ENCODE data around the gene LYRM2.
A peak's percentile ranks its signal among the peaks of the same experiment; 100 is the strongest.
"Not testable (repeated sequence)": the region's sequence is repeated elsewhere in the genome, so short reads cannot be mapped to it uniquely, and the experiment has no call there.

LYRM2 gene

GRCh38 chr6:89649682-89650081 lies 11.1 kb upstream of the LYRM2 start:
- no peak for DNase-seq (ENCODE audit: low read depth in 1 of 2, low spot score in 1 of 2)

- no peak for DNase-seq (ENCODE audit: low read depth in 1 of 2, low spot score in 1 of 2)
These were observed 6.3 kb upstream of the LYRM2 start for GRCh38 chr6:89644864-89645263.

GRCh38 chr6:89643406-89643805 lies 4.9 kb upstream of the LYRM2 start:
- no peak for DNase-seq (ENCODE audit: low read depth in 1 of 2, low spot score in 1 of 2)

- DNase-seq (ENCODE audit: low read depth in 1 of 2, low spot score in 1 of 2), result no peak
These were observed 4.4 kb upstream of the LYRM2 start for GRCh38 chr6:89642956-89643355.

GRCh38 chr6:89641581-89641980 lies 3.0 kb upstream of the LYRM2 start:
- DNase-seq (ENCODE audit: low read depth in 1 of 2, low spot score in 1 of 2), result not testable (repeated sequence)

- no peak for DNase-seq (ENCODE audit: low read depth in 1 of 2, low spot score in 1 of 2)
These were observed 2.3 kb upstream of the LYRM2 start for GRCh38 chr6:89640804-89641203.

- no peak for DNase-seq (ENCODE audit: low read depth in 1 of 2, low spot score in 1 of 2)
These were observed 607 bp downstream of the LYRM2 start for GRCh38 chr6:89637960-89638319.

GRCh38 chr6:89636412-89636811 lies 2.1 kb downstream of the LYRM2 start:
- not testable (repeated sequence) for DNase-seq (ENCODE audit: low read depth in 1 of 2, low spot score in 1 of 2)

GRCh38 chr6:89630488-89630887 lies 8.1 kb downstream of the LYRM2 start:
- DNase-seq (ENCODE audit: low read depth in 1 of 2, low spot score in 1 of 2), result no peak

- no peak for DNase-seq (ENCODE audit: low read depth in 1 of 2, low spot score in 1 of 2)
These were observed 14.8 kb downstream of the LYRM2 start for GRCh38 chr6:89623749-89624148.

- no peak for DNase-seq (ENCODE audit: low read depth in 1 of 2, low spot score in 1 of 2)
These were observed 19.0 kb downstream of the LYRM2 start for GRCh38 chr6:89619567-89619966.

GRCh38 chr6:89618026-89618425 lies 20.5 kb downstream of the LYRM2 start:
- no peak for DNase-seq (ENCODE audit: low read depth in 1 of 2, low spot score in 1 of 2)

GRCh38 chr6:89616531-89616930 lies 22.0 kb downstream of the LYRM2 start:
- no peak for DNase-seq (ENCODE audit: low read depth in 1 of 2, low spot score in 1 of 2)

GRCh38 chr6:89615882-89616281 lies 22.7 kb downstream of the LYRM2 start:
- DNase-seq (ENCODE audit: low read depth in 1 of 2, low spot score in 1 of 2), result no peak

GRCh38 chr6:89613790-89614189 lies 24.8 kb downstream of the LYRM2 start:
- DNase-seq (ENCODE audit: low read depth in 1 of 2, low spot score in 1 of 2), result no peak

- no peak for DNase-seq (ENCODE audit: low read depth in 1 of 2, low spot score in 1 of 2)
These were observed 26.4 kb downstream of the LYRM2 start for GRCh38 chr6:89612121-89612520.

GRCh38 chr6:89611666-89612065 lies 26.9 kb downstream of the LYRM2 start:
- DNase-seq (ENCODE audit: low read depth in 1 of 2, low spot score in 1 of 2), result no peak

- peak; percentile 57 to 62 for DNase-seq (ENCODE audit: low read depth in 1 of 2, low spot score in 1 of 2)
These were observed 28.4 kb downstream of the LYRM2 start for GRCh38 chr6:89610149-89610642.

- no peak for DNase-seq (ENCODE audit: low read depth in 1 of 2, low spot score in 1 of 2)
These were observed 32.7 kb downstream of the LYRM2 start for GRCh38 chr6:89605861-89606260.

- no peak for DNase-seq (ENCODE audit: low read depth in 1 of 2, low spot score in 1 of 2)
These were observed 33.9 kb downstream of the LYRM2 start for GRCh38 chr6:89604653-89605052.

- DNase-seq (ENCODE audit: low read depth in 1 of 2, low spot score in 1 of 2), result no peak
These were observed 36.4 kb downstream of the LYRM2 start for GRCh38 chr6:89602166-89602565.

- DNase-seq (ENCODE audit: low read depth in 1 of 2, low spot score in 1 of 2), result no peak
These were observed 38.8 kb downstream of the LYRM2 start for GRCh38 chr6:89599727-89600126.

GRCh38 chr6:89597988-89598387 lies 40.6 kb downstream of the LYRM2 start:
- DNase-seq (ENCODE audit: low read depth in 1 of 2, low spot score in 1 of 2), result no peak

- no peak for DNase-seq (ENCODE audit: low read depth in 1 of 2, low spot score in 1 of 2)
These were observed 41.2 kb downstream of the LYRM2 start for GRCh38 chr6:89597372-89597771.

Data from activated CD4-positive, alpha-beta T cell treated with anti-CD3 and anti-CD28 coated beads, Interleukin-2, amount 50 U/mL, for 24 hours (primary cell).